MM.1S (cell line): ENCODE measurements around the gene HNRNPA0.

Experiments
- DNase-seq: peaks from one replicate; pipeline ENCODE4 v3.0.0-alpha.2; 2015
- H2AFZ ChIP-seq: fragments of 300-600 bp; sonication (generic); 2 replicates; pipeline ENCODE4 v1.6.0; 2016; ENCODE audit warnings: antibody characterized with exemption, low read length
- H3F3A ChIP-seq: fragments of 300-600 bp; sonication (generic); 2 replicates; pipeline ENCODE4 v1.6.1; 2016; ENCODE audit warnings: mild to moderate bottlenecking, antibody characterized with exemption, low read length, moderate library complexity, mixed read lengths; ENCODE audit not compliant: insufficient read depth
- H3K27ac ChIP-seq: fragments of 300-600 bp; sonication (generic); 2 replicates; pipeline ENCODE4 v1.5.1; 2016; ENCODE audit warnings: mild to moderate bottlenecking, low read length
- H3K27me3 ChIP-seq: fragments of 300-600 bp; sonication (generic); replicated peaks from 2 replicates; pipeline ENCODE4 v1.6.0; 2016; ENCODE audit warnings: low read length; ENCODE audit not compliant: insufficient read depth
- H3K36me3 ChIP-seq: fragments of 300-600 bp; sonication (generic); replicated peaks from 2 replicates; pipeline ENCODE4 v1.6.1; 2016; ENCODE audit warnings: mild to moderate bottlenecking, low read length, mixed read lengths; ENCODE audit not compliant: insufficient read depth
- H3K4me1 ChIP-seq: fragments of 300-600 bp; sonication (generic); 2 replicates; pipeline ENCODE4 v1.6.1; 2016; ENCODE audit warnings: low read length, mixed read lengths
- H3K4me2 ChIP-seq: fragments of 300-600 bp; sonication (generic); 2 replicates; pipeline ENCODE4 v1.6.0; 2016; ENCODE audit warnings: low read depth, low read length
- H3K4me3 ChIP-seq: fragments of 300-600 bp; sonication (generic); 2 replicates; pipeline ENCODE4 v1.5.1; 2016; ENCODE audit warnings: low read length, mixed read lengths
- H3K79me2 ChIP-seq: fragments of 300-600 bp; sonication (generic); 2 replicates; pipeline ENCODE4 v1.6.1; 2016; ENCODE audit warnings: mixed run types, low read length, mixed read lengths
- H3K9ac ChIP-seq: fragments of 300-600 bp; sonication (generic); 2 replicates; pipeline ENCODE4 v1.6.1; 2016; ENCODE audit warnings: low read length, mixed read lengths
- H3K9me2 ChIP-seq: fragments of 300-600 bp; sonication (generic); replicated peaks from 2 replicates; pipeline ENCODE4 v1.6.1; 2016; ENCODE audit warnings: mild to moderate bottlenecking, low read length, mixed read lengths; ENCODE audit not compliant: insufficient read depth
- H3K9me3 ChIP-seq: fragments of 300-600 bp; sonication (generic); replicated peaks from 2 replicates; pipeline ENCODE4 v1.6.1; 2016; ENCODE audit warnings: mild to moderate bottlenecking, low read length, mixed read lengths; ENCODE audit not compliant: insufficient read depth
- H4K20me1 ChIP-seq: fragments of 300-600 bp; sonication (generic); 2 replicates; pipeline ENCODE4 v1.6.1; 2016; ENCODE audit warnings: mild to moderate bottlenecking, low read length, moderate library complexity, mixed read lengths; ENCODE audit not compliant: insufficient read depth
- EZH2 ChIP-seq: fragments of 300-600 bp; sonication (generic); optimal IDR thresholded peaks from 2 replicates; pipeline ENCODE3; 2017; ENCODE audit warnings: low read depth, mild to moderate bottlenecking, antibody characterized with exemption, low read length, mixed read lengths
- EZH2phosphoT487 ChIP-seq: fragments of 300-600 bp; sonication (generic); IDR thresholded peaks from 2 replicates; pipeline ENCODE4 v1.6.1; 2018; ENCODE audit warnings: antibody characterized with exemption, low read length
- TF ChIP-seq, protein P1 (sequence below): fragments of 300-600 bp; sonication (generic); IDR thresholded peaks from 2 replicates; pipeline ENCODE4 v1.5.1; 2016; ENCODE audit warnings: antibody characterized with exemption, low read length, mixed read lengths

HNRNPA0 gene

DNA sequence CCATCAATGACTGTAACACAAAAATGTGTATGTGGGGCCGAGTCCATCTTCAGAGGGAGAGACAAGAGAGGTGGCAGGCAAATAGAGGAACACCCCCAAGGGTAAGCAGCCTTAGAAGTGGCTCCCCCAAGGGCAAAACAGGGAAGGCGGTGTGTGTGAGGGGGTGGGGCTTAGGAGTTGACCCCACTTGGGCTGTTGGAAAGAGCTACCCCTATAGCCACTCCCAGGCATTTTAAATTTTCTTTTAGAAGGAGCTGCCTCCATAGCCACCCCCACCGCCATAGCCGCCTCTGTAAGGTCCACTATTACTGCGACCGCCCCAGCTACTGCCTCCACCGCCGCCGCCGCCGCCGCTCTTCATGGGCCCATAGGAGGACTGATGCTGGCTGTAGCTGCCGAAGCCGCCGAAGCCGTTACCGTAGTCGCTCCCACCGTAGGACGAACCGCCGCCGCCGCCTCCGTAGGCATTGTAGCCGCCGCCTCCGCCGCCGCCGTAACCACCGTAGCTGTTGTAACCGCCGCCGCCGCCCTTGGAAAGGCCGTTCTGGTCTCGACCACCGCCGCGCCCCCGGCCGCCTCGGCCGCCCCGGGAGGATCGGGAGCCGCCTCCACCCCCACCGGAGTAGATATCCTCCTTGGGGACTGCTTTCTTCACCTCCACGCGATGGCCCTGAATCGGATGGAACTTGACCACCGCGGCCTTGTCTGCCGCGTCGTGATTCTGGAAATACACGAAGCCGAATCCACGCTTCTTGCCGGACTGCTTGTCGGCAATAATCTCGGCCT is 1.1 kb downstream of the HNRNPA0 start:
- peak overlapping the region; percentile 42; the same call in 1 of the 2 replicates for H2AFZ ChIP-seq
- H4K20me1 ChIP-seq = peaks cover 44% of the 10 kb centered on the region
- H3K79me2 ChIP-seq = peaks cover 48% of the 10 kb centered on the region
- peak overlapping the region; percentile 91 for H3K4me2 ChIP-seq
- no peaks in the 10 kb centered on the region for H3K9me2 ChIP-seq
- TF ChIP-seq EZH2phosphoT487 = no peak
- TF ChIP-seq, protein P1, sequence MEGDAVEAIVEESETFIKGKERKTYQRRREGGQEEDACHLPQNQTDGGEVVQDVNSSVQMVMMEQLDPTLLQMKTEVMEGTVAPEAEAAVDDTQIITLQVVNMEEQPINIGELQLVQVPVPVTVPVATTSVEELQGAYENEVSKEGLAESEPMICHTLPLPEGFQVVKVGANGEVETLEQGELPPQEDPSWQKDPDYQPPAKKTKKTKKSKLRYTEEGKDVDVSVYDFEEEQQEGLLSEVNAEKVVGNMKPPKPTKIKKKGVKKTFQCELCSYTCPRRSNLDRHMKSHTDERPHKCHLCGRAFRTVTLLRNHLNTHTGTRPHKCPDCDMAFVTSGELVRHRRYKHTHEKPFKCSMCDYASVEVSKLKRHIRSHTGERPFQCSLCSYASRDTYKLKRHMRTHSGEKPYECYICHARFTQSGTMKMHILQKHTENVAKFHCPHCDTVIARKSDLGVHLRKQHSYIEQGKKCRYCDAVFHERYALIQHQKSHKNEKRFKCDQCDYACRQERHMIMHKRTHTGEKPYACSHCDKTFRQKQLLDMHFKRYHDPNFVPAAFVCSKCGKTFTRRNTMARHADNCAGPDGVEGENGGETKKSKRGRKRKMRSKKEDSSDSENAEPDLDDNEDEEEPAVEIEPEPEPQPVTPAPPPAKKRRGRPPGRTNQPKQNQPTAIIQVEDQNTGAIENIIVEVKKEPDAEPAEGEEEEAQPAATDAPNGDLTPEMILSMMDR = no peak
- TF ChIP-seq EZH2 = no peak
- peak overlapping the region; percentile 92; the same call in 1 of the 2 replicates for H3K27ac ChIP-seq
- peak overlapping the region; percentile 99 for H3K4me3 ChIP-seq
- no peaks in the 10 kb centered on the region for H3K9me3 ChIP-seq
- H3K9ac ChIP-seq = peak overlapping the region; percentile 99
- H3K4me1 ChIP-seq = peaks cover 9% of the 10 kb centered on the region
- H3F3A ChIP-seq = peaks cover 20% of the 10 kb centered on the region; the same call in 1 of the 2 replicates
- no peaks in the 10 kb centered on the region for H3K27me3 ChIP-seq
- no peak for DNase-seq
- 0 out of 2 replicates have a peak, but pooled peaks cover 6% of the 10 kb centered on the region for H3K36me3 ChIP-seq

DNA sequence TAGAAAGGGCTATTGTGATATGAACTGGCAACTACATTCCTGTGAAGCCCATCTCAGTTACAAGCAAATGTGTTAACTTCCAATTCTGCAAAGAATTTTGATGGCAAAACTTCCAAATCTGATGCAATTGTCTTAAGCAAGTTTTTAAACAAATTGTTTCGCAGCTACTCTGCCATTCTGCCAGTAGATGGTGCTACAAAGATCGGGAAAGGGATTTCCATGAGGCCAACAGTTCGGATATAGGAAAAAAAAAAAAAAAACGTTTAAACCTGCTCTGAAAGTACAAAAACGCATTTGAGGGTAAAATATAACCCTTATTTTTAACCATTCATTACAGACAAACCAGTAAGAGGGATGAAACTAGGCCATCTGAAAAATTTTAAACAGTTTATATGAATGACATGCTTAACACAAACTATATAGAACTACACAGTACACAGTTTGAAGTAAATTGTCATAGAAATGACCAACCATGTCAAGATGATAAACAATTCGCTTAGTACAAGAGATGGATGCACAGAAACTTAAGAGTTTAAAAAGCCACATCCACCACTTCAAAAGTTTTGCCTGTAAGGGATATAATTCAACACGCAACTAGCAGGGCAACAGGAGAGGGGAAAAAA is 2.2 kb downstream of the HNRNPA0 start:
- Histone ChIP-seq H3K4me3 (peak overlapping the region; percentile 99), H4K20me1 (peaks cover 44% of the 10 kb centered on the region), H3F3A (peaks cover 22% of the 10 kb centered on the region; the same call in 1 of the 2 replicates), H3K79me2 (peaks cover 48% of the 10 kb centered on the region), H3K27ac (no peak overlapping the region), H3K9ac (peak overlapping the region; percentile 99; the same call in 1 of the 2 replicates), H3K4me2 (peak overlapping the region; percentile 91), H3K9me3 (no peaks in the 10 kb centered on the region), H3K9me2 (no peaks in the 10 kb centered on the region), H3K36me3 (0 out of 2 replicates have a peak, but pooled peaks cover 6% of the 10 kb centered on the region), H2AFZ (no peak overlapping the region), H3K4me1 (peaks cover 9% of the 10 kb centered on the region), H3K27me3 (no peaks in the 10 kb centered on the region)
- TF ChIP-seq, protein P1 = peak; percentile 79
- TF ChIP-seq EZH2 = no peak
- no peak for TF ChIP-seq EZH2phosphoT487
- peak; percentile 39 for DNase-seq

DNA sequence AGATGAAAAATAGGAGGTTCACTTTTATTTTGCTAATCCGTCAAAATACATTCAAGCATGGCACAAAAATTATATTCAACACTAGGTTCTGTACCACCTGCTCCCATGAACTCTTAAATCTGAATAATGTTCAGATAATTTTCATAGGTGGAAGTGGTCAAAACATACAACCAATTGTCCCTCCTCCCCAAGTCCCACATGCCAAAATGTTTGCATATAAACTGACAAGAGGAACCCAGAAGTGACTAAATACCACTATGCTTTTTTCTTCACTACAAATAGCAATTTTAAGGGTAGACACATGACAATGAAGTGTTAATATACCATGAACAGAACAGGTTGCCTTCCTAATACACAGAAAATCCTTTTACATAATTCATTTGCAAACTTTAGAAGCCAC is 3.7 kb downstream of the HNRNPA0 start:
- Histone ChIP-seq H2AFZ (no peak overlapping the region), H3K9ac (no peak overlapping the region), H3K36me3 (0 out of 2 replicates have a peak, but pooled peaks cover 6% of the 10 kb centered on the region), H3K4me2 (no peak overlapping the region), H4K20me1 (peaks cover 44% of the 10 kb centered on the region), H3K4me3 (no peak overlapping the region), H3K27me3 (no peaks in the 10 kb centered on the region), H3K79me2 (peaks cover 48% of the 10 kb centered on the region), H3K9me3 (no peaks in the 10 kb centered on the region), H3K27ac (no peak overlapping the region), H3K4me1 (peaks cover 9% of the 10 kb centered on the region), H3K9me2 (no peaks in the 10 kb centered on the region), H3F3A (peaks cover 22% of the 10 kb centered on the region; the same call in 1 of the 2 replicates)
- DNase-seq = no peak
- TF ChIP-seq EZH2phosphoT487 (no peak), EZH2 (no peak)
- TF ChIP-seq, protein P1 = no peak
